ENCODE results near the gene S100G.

Gene S100G

DNA sequence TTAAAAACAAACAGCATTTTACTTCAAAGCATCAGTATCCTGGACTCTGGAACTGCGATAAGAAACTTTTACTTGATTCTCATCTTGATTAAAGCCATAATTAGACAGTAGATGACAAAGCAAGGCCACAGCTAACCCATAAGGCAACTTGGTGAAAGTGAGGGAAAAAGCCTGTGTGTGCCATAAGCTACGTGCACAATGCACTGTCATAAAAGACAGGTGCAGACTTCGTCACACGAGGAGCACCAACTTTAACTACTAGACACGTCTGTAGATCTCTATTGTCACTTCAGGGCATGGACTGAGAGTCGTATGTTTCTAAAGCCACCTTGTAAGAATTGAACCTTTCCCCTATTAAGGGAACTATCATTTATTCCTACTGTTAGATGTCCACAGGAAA, 49.4 kb downstream of the S100G start:
- in situ Hi-C loops (cut with MboI; ENCODE audit: low pct_unique_long_range_greater_than_20kb, low sequenced_read_pairs, unreplicated experiment): no loop called here
- TF ChIP-seq, protein P1, sequence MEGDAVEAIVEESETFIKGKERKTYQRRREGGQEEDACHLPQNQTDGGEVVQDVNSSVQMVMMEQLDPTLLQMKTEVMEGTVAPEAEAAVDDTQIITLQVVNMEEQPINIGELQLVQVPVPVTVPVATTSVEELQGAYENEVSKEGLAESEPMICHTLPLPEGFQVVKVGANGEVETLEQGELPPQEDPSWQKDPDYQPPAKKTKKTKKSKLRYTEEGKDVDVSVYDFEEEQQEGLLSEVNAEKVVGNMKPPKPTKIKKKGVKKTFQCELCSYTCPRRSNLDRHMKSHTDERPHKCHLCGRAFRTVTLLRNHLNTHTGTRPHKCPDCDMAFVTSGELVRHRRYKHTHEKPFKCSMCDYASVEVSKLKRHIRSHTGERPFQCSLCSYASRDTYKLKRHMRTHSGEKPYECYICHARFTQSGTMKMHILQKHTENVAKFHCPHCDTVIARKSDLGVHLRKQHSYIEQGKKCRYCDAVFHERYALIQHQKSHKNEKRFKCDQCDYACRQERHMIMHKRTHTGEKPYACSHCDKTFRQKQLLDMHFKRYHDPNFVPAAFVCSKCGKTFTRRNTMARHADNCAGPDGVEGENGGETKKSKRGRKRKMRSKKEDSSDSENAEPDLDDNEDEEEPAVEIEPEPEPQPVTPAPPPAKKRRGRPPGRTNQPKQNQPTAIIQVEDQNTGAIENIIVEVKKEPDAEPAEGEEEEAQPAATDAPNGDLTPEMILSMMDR (IDR thresholded peaks at IDR 0.05; ENCODE audit: extremely low read depth, insufficient read depth, missing control alignments): no peak
- no peak for DNase-seq (ENCODE audit: low spot score)

DNA sequence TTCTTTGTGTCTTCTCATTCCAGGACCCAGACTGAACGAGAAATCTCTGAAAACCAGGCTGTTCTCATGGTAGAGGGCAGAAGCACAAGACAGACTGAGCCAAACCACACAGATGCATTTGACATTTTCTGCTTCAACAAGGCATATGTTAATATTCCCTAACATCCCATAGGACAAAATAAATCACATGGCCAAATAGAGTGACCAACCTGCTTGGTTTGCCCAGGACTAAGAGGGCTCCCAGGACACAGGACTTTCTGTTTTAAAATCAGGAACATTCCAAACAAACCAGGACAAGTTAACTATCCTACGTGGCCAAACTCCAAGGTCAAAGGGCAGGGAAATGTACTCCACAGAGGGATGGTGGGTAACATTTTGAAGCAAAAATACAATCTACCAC, 50.8 kb downstream of the S100G start:
- in situ Hi-C loops (cut with MboI; ENCODE audit: low pct_unique_long_range_greater_than_20kb, low sequenced_read_pairs, unreplicated experiment): no loop called here
- no peak for DNase-seq (ENCODE audit: low spot score)
- TF ChIP-seq, protein P1 (IDR thresholded peaks at IDR 0.05; ENCODE audit: extremely low read depth, insufficient read depth, missing control alignments): no peak

DNA sequence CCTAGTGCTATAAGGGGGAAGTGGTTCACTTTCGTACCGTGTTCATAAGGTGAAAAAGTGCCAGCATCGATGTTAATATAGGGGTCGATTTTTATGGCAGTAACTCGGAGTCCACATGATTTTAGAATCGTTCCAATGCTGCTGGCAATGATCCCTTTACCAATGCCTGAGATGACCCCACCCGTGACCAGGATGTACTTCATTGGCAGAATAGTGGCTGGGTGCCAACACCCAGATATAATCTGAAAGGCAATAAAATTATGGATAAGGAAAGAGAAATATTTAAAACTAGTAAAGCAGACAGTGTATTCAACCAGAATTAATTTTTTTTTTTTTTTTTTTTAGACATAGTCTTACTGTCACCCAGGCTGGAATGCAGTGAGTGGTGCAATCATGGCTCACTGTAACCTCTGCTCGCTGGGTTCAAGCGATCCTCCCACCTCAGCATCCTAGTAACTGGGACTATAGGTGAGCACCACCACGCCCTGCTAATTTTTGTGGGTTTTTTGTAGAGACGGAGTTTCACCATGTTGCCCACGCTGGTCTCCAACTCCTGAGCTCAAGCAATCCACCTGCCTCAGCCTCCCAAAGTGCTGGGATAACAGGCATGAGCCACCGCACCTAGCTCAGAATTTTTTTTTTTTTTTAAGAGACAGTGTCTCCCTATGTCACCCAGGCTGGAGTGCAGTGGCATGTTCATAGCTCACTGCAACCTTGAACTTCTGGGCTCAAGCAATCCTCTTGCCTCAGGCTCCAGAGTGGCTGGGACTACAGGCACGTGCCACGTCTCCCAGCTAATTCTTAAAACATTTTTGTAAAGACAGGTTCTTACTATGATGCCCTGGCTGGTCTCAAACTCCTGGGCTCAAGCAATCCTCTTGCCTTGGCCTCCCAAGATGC, 53.0 kb downstream of the S100G start:
- TF ChIP-seq, protein P1 (IDR thresholded peaks at IDR 0.05; ENCODE audit: extremely low read depth, insufficient read depth, missing control alignments): no peak
- no peak for DNase-seq (ENCODE audit: low spot score)
- in situ Hi-C loops (cut with MboI; ENCODE audit: low pct_unique_long_range_greater_than_20kb, low sequenced_read_pairs, unreplicated experiment): no loop called here
